Epithelial cell of esophagus (primary cell): ENCODE results near the gene MARCHF6.

Source experiments
- DNase-seq: peaks from one replicate; pipeline ENCODE4 v3.0.0; 2010; ENCODE audit warnings: low read depth
- H3K4me3 ChIP-seq: 2 replicates; pipeline ENCODE4 v1.5.1; 2011; ENCODE audit warnings: mild to moderate bottlenecking, low read length, control low read depth
- CTCF ChIP-seq: IDR thresholded peaks from 2 replicates; pipeline ENCODE4 v1.5.1; 2011; ENCODE audit warnings: low read depth, mild to moderate bottlenecking, low read length, control low read depth, inconsistent platforms; ENCODE audit not compliant: insufficient read depth; ENCODE audit errors: missing control alignments

MARCHF6 gene

GRCh38 chr5:10315824-10316509, 37.5 kb upstream of the MARCHF6 start:
- no peak overlapping the region for H3K4me3 ChIP-seq
- no peak for TF ChIP-seq CTCF
- DNase-seq, result no peak

GRCh38 chr5:10317825-10318682, 35.4 kb upstream of the MARCHF6 start:
- no peak for TF ChIP-seq CTCF
- H3K4me3 ChIP-seq, result no peak overlapping the region
- no peak for DNase-seq

DNA sequence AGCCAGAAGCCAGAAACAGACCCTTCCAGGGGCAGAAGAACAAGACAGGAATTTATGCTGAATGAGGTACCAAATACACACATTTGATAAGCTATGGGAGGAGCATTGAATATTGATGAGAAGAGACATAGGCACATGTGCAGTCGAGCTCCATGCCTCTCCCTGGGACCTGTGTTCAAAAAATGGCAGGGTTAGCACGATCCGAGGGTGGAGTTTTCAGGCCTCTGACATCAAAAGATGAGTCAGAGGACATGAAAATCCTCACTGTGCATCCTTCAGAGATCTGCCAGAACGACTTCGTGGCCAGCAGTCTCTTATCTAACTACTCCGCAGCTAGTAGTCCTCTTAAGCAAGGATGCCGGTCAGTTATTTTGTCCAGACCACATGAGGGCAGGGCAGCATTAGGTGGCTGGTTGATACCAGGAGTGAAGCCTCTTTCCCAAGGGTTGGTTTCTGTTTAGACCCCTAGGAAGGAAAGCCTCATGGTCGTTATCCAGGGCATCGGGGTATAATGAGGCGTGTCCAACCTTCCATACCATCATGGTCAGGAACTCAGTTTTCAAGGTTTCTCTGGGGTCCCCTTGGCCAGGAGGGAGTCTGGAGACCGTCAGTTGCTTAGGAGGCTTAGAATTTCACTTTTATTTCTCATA, 34.2 kb upstream of the MARCHF6 start:
- TF ChIP-seq CTCF, result no peak
- no peak for DNase-seq
- no peak overlapping the region for H3K4me3 ChIP-seq

DNA sequence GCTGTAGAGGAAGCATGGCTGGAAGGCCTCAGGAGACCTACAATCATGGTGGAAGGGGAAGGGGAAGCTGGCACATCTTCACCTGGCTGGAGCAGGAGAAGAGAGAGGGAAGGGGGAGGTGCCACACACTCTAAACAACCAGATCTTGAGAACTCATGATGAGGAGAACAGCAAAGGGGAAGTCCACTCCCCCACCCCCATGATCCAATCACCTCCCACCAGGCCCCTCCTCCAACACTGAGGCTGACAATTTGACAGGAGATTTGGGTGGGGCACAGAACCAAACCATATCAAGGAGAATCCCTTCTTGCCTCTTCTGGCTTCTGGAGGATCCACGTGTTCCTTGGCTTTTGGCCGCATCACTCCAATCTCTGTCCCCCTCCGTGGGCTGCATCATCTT, 32.7 kb upstream of the MARCHF6 start:
- no peak for DNase-seq
- no peak for TF ChIP-seq CTCF
- H3K4me3 ChIP-seq, result no peak overlapping the region

GRCh38 chr5:10321882-10322281, 31.6 kb upstream of the MARCHF6 start:
- no peak overlapping the region for H3K4me3 ChIP-seq
- TF ChIP-seq CTCF, result no peak

GRCh38 chr5:10323588-10324488, 29.7 kb upstream of the MARCHF6 start:
- no peak for TF ChIP-seq CTCF
- H3K4me3 ChIP-seq, result no peak overlapping the region
- no peak for DNase-seq

More at GRCh38 chr5:10321882-10322281, 31.6 kb upstream of the MARCHF6 start:
- no peak for DNase-seq
